SU-DHL-6 (cell line): ENCODE results near the gene UNC5A.

ENCODE experiments used
- H2AFZ ChIP-seq: fragments of 200-600 bp; sonication (generic); 2 replicates; pipeline ENCODE4 v1.6.1; 2014; ENCODE audit warnings: low read depth, mild to moderate bottlenecking, moderate library complexity, mixed read lengths, antibody characterized with exemption, low read length; ENCODE audit not compliant: severe bottlenecking
- H3F3A ChIP-seq: fragments of 200-600 bp; shearing (Covaris generic); 2 replicates; pipeline ENCODE4 v1.6.0; 2016; ENCODE audit warnings: antibody characterized with exemption, mild to moderate bottlenecking; ENCODE audit not compliant: insufficient read depth
- H3K27ac ChIP-seq: fragments of 200-600 bp; sonication (generic); 2 replicates; pipeline ENCODE4 v1.5.1; 2016; ENCODE audit warnings: low read depth, mild to moderate bottlenecking, low read length, moderate library complexity, mixed read lengths
- H3K27me3 ChIP-seq: fragments of 200-600 bp; sonication (generic), shearing (Covaris generic); 2 replicates; pipeline ENCODE4 v1.6.0; 2014; ENCODE audit warnings: mild to moderate bottlenecking, low read length
- H3K36me3 ChIP-seq: fragments of 200-600 bp; sonication (generic); 2 replicates; pipeline ENCODE4 v1.6.1; 2014; ENCODE audit warnings: mild to moderate bottlenecking, low read length, mixed read lengths
- H3K4me2 ChIP-seq: fragments of 300-600, 200-600 bp; shearing (Covaris generic), sonication (generic); 2 replicates; pipeline ENCODE4 v1.6.0; 2014; ENCODE audit warnings: low read length, low read depth, mild to moderate bottlenecking; ENCODE audit not compliant: poor library complexity, severe bottlenecking
- H3K4me3 ChIP-seq: fragments of 200-600 bp; sonication (generic); 2 replicates; pipeline ENCODE4 v1.5.1; 2014; ENCODE audit warnings: antibody characterized with exemption, low read length, mild to moderate bottlenecking, mixed read lengths; ENCODE audit not compliant: insufficient read depth, poor library complexity, severe bottlenecking
- H3K79me2 ChIP-seq: fragments of 200-600 bp; sonication (generic); 2 replicates; pipeline ENCODE4 v1.6.1; 2014; ENCODE audit warnings: mild to moderate bottlenecking, low read length, moderate library complexity; ENCODE audit not compliant: insufficient read depth
- H3K9ac ChIP-seq: fragments of 200-600 bp; sonication (generic); 2 replicates; pipeline ENCODE4 v1.7.0; 2014; ENCODE audit warnings: mild to moderate bottlenecking, low read length
- H3K9me2 ChIP-seq: fragments of 200-600 bp; sonication (generic); replicated peaks from 2 replicates; pipeline ENCODE4 v1.6.1; 2014; ENCODE audit warnings: low read length; ENCODE audit not compliant: insufficient read depth
- H3K9me3 ChIP-seq: fragments of 200-600 bp; sonication (generic); 2 replicates; pipeline ENCODE4 v1.6.1; 2014; ENCODE audit warnings: low read length, mixed read lengths; ENCODE audit not compliant: insufficient read depth
- H4K20me1 ChIP-seq: fragments of 200-600 bp; sonication (generic); 2 replicates; pipeline ENCODE4 v1.6.1; 2014; ENCODE audit warnings: low read depth, mild to moderate bottlenecking, antibody characterized with exemption, low read length, moderate library complexity, mixed read lengths
- EZH2phosphoT487 ChIP-seq: fragments of 200-600 bp; sonication (generic), shearing (Covaris generic); conservative IDR thresholded peaks from 2 replicates; pipeline ENCODE4 v1.6.1; 2018; ENCODE audit warnings: mild to moderate bottlenecking, antibody characterized with exemption, low read length, moderate library complexity, mixed read lengths
- TF ChIP-seq, protein P1 (sequence below): fragments of 200-600 bp; sonication (generic); IDR thresholded peaks from one replicate; pipeline ENCODE4 v1.5.1; 2017; ENCODE audit warnings: antibody characterized with exemption, mild to moderate bottlenecking, low read length, moderate library complexity; ENCODE audit not compliant: insufficient read depth, poor library complexity, severe bottlenecking

Gene UNC5A

DNA sequence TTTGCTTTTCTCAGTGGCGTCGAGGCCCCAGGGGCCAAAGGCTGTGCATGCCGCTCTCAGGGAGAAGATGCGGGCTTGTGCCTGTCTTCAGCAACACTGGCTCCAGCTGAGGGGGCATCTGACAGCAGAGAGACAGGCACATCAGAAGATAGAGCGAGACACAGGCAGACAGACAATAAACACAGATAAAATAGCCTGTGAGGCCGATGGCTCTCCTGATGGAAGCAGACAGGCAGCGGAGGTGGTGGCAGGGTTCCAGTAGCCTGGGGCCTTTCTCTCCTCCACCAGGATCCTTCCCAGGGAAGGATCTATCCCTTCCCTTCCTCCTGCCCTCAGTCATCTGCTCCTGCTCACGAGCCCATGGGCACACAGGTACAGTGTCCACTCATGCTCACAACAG, 16.6 kb upstream of the UNC5A start:
- no peaks in the 10 kb centered on the region for H3K9me3 ChIP-seq
- no peak overlapping the region for H3K4me2 ChIP-seq
- no peaks in the 10 kb centered on the region for H3K79me2 ChIP-seq
- no peaks in the 10 kb centered on the region for H3K9me2 ChIP-seq
- H3K4me3 ChIP-seq: no peak overlapping the region
- H3K27ac ChIP-seq: no peak overlapping the region
- H3K36me3 ChIP-seq: no peaks in the 10 kb centered on the region
- no peak overlapping the region for H2AFZ ChIP-seq
- no peaks in the 10 kb centered on the region for H3K27me3 ChIP-seq
- no peaks in the 10 kb centered on the region for H4K20me1 ChIP-seq
- TF ChIP-seq, protein P1, sequence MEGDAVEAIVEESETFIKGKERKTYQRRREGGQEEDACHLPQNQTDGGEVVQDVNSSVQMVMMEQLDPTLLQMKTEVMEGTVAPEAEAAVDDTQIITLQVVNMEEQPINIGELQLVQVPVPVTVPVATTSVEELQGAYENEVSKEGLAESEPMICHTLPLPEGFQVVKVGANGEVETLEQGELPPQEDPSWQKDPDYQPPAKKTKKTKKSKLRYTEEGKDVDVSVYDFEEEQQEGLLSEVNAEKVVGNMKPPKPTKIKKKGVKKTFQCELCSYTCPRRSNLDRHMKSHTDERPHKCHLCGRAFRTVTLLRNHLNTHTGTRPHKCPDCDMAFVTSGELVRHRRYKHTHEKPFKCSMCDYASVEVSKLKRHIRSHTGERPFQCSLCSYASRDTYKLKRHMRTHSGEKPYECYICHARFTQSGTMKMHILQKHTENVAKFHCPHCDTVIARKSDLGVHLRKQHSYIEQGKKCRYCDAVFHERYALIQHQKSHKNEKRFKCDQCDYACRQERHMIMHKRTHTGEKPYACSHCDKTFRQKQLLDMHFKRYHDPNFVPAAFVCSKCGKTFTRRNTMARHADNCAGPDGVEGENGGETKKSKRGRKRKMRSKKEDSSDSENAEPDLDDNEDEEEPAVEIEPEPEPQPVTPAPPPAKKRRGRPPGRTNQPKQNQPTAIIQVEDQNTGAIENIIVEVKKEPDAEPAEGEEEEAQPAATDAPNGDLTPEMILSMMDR: no peak
- TF ChIP-seq EZH2phosphoT487: no peak
- no peak overlapping the region for H3K9ac ChIP-seq
- no peaks in the 10 kb centered on the region for H3F3A ChIP-seq

DNA sequence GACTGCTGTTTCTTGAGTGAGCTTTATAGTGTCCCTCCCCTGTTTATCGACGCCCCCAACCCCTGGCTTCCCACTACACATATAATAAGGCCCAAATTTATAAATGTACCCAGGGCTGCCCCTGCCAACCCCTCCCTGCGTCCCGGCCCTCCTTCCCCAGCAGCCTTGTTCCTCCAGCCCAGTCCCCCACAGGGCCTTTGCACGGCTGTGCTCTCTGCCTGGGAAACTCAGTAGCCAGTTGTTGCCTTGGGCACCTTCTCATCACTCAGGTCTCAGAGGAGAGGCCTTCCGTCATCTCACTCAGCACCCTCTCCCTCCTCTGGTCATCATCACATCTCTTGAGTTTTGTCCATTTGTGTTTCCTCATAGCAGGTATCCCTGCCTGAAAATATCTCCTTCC, 15.8 kb upstream of the UNC5A start:
- H3K9me2 ChIP-seq: no peaks in the 10 kb centered on the region
- no peaks in the 10 kb centered on the region for H3K36me3 ChIP-seq
- no peaks in the 10 kb centered on the region for H3F3A ChIP-seq
- H3K27me3 ChIP-seq: no peaks in the 10 kb centered on the region
- H2AFZ ChIP-seq: no peak overlapping the region
- no peaks in the 10 kb centered on the region for H3K79me2 ChIP-seq
- H3K27ac ChIP-seq: no peak overlapping the region
- H3K9me3 ChIP-seq: no peaks in the 10 kb centered on the region
- TF ChIP-seq, protein P1: no peak
- no peak overlapping the region for H3K4me2 ChIP-seq
- H4K20me1 ChIP-seq: no peaks in the 10 kb centered on the region
- no peak overlapping the region for H3K4me3 ChIP-seq
- H3K9ac ChIP-seq: no peak overlapping the region

DNA sequence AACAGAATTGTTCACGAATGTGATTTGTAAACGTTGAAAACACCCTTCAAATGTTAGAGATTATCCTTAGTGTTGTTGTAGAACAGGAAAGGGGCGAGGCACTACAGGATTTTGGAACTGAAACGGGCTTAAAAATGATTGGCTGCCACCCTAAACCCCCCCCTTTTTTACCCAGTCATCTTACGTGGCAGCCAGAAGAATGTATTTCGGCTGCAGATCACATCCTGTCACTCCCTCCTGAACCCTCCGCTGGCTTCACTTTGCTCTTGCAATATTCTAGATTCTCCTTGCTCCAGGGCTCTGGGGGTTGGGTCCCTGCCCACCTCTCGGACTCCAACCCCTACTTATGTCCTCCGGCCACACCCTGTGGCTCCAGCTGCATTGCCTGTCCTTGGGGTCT, 13.9 kb upstream of the UNC5A start:
- no peak for TF ChIP-seq EZH2phosphoT487
- TF ChIP-seq, protein P1: no peak
- Histone ChIP-seq H2AFZ (no peak overlapping the region), H3K79me2 (no peaks in the 10 kb centered on the region), H3K9me2 (no peaks in the 10 kb centered on the region), H3K4me2 (no peak overlapping the region), H3F3A (no peaks in the 10 kb centered on the region), H4K20me1 (no peaks in the 10 kb centered on the region), H3K9me3 (no peaks in the 10 kb centered on the region), H3K36me3 (no peaks in the 10 kb centered on the region), H3K27ac (no peak overlapping the region), H3K9ac (no peak overlapping the region), H3K4me3 (no peak overlapping the region), H3K27me3 (no peaks in the 10 kb centered on the region)

DNA sequence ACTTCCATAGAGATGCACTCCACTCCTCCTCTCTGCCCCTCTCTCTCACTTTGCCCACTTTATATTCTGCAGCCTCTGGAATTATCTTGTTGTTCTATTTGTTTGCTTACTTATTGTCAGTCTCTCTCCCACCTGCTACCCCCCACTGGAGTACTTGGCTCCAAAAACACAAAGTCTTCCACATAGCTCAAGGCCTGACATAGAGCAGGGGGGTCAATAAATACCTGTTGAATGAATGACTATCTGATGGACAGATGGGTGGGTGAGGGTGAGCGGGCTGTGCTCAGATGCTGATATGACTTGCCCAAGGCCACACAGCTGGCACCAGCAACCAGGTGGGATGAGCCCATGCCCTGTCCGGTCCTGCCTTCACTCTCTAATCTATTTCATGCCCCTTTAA, 13.4 kb upstream of the UNC5A start:
- H3K4me2 ChIP-seq: no peak overlapping the region
- H3K36me3 ChIP-seq: no peaks in the 10 kb centered on the region
- H3K4me3 ChIP-seq: no peak overlapping the region
- no peaks in the 10 kb centered on the region for H3K27me3 ChIP-seq
- no peak overlapping the region for H3K9ac ChIP-seq
- H3K27ac ChIP-seq: no peak overlapping the region
- H3K9me2 ChIP-seq: no peaks in the 10 kb centered on the region
- no peaks in the 10 kb centered on the region for H3F3A ChIP-seq
- H2AFZ ChIP-seq: no peak overlapping the region
- no peaks in the 10 kb centered on the region for H3K9me3 ChIP-seq
- no peaks in the 10 kb centered on the region for H4K20me1 ChIP-seq
- TF ChIP-seq, protein P1: no peak
- no peak for TF ChIP-seq EZH2phosphoT487
- H3K79me2 ChIP-seq: no peaks in the 10 kb centered on the region
